ENCODE data around the gene RYR1. TPM values are rescaled to one million over a fixed set of nuclear protein-coding genes. Genes with fewer than 3 reads are reported as not detected.
A peak's percentile ranks its signal among the peaks of the same experiment; 100 is the strongest.
"Not testable (repeated sequence)": the region's sequence is repeated elsewhere in the genome, so short reads cannot be mapped to it uniquely, and the experiment has no call there.

Gene RYR1
- total RNA-seq, 1 experiment from 2014 or later: 0.12 TPM

GRCh38 chr19:38528931-38529330 lies 95.4 kb downstream of the RYR1 start:
- DNase-seq (ENCODE audit: extremely low read depth, low read depth): no peak

- DNase-seq (ENCODE audit: extremely low read depth, low read depth): no peak
Observed at GRCh38 chr19:38531515-38531914, 98.0 kb downstream of the RYR1 start.

GRCh38 chr19:38532939-38533338 lies 99.4 kb downstream of the RYR1 start:
- no peak for DNase-seq (ENCODE audit: extremely low read depth, low read depth)

GRCh38 chr19:38534574-38534973 lies 101.1 kb downstream of the RYR1 start:
- DNase-seq (ENCODE audit: extremely low read depth, low read depth): no peak

GRCh38 chr19:38535212-38535611 lies 101.7 kb downstream of the RYR1 start:
- no peak for DNase-seq (ENCODE audit: extremely low read depth, low read depth)

- no peak for DNase-seq (ENCODE audit: extremely low read depth, low read depth)
Observed at GRCh38 chr19:38537071-38537936, 103.8 kb downstream of the RYR1 start.

GRCh38 chr19:38538386-38538785 lies 104.9 kb downstream of the RYR1 start:
- no peak for DNase-seq (ENCODE audit: extremely low read depth, low read depth)

GRCh38 chr19:38538793-38539528 lies 105.5 kb downstream of the RYR1 start:
- DNase-seq (ENCODE audit: extremely low read depth, low read depth): no peak

GRCh38 chr19:38539751-38540150 lies 106.3 kb downstream of the RYR1 start:
- DNase-seq (ENCODE audit: extremely low read depth, low read depth): no peak

- DNase-seq (ENCODE audit: extremely low read depth, low read depth): no peak
Observed at GRCh38 chr19:38542040-38542439, 108.5 kb downstream of the RYR1 start.

- DNase-seq (ENCODE audit: extremely low read depth, low read depth): no peak
Observed at GRCh38 chr19:38543286-38543806, 109.9 kb downstream of the RYR1 start.

GRCh38 chr19:38543807-38544568 lies 110.5 kb downstream of the RYR1 start:
- peak; percentile 65 for DNase-seq (ENCODE audit: extremely low read depth, low read depth)

- no peak for DNase-seq (ENCODE audit: extremely low read depth, low read depth)
Observed at GRCh38 chr19:38544569-38545315, 111.3 kb downstream of the RYR1 start.

- no peak for DNase-seq (ENCODE audit: extremely low read depth, low read depth)
Observed at GRCh38 chr19:38545596-38545995, 112.1 kb downstream of the RYR1 start.

GRCh38 chr19:38547421-38547820 lies 113.9 kb downstream of the RYR1 start:
- no peak for DNase-seq (ENCODE audit: extremely low read depth, low read depth)

- DNase-seq (ENCODE audit: extremely low read depth, low read depth): no peak
Observed at GRCh38 chr19:38549061-38549460, 115.6 kb downstream of the RYR1 start.

GRCh38 chr19:38549942-38550341 lies 116.5 kb downstream of the RYR1 start:
- DNase-seq (ENCODE audit: extremely low read depth, low read depth): no peak

- no peak for DNase-seq (ENCODE audit: extremely low read depth, low read depth)
Observed at GRCh38 chr19:38550376-38550775, 116.9 kb downstream of the RYR1 start.

GRCh38 chr19:38551450-38551813 lies 117.9 kb downstream of the RYR1 start:
- DNase-seq (ENCODE audit: extremely low read depth, low read depth): no peak

GRCh38 chr19:38553239-38553638 lies 119.7 kb downstream of the RYR1 start:
- DNase-seq (ENCODE audit: extremely low read depth, low read depth): not testable (repeated sequence)

Measured in NCI-H460 (cell line).